CD14-positive monocyte (primary cell): ENCODE results near the gene TRAF5. TPM values are rescaled to one million over a fixed set of nuclear protein-coding genes. Genes with fewer than 3 reads are reported as not detected.

Source experiments
- DNase-seq, 3 donors: peaks; one replicate each; pipeline ENCODE4 v3.0.0-alpha.2; 2011 to 2022
- H2AFZ ChIP-seq: 2 replicates; pipeline ENCODE4 v1.6.0; 2012; ENCODE audit warnings: mild to moderate bottlenecking, low read depth, low read length, inconsistent platforms; ENCODE audit not compliant: insufficient read depth, poor library complexity, severe bottlenecking
- H3K27ac ChIP-seq, 2 donors: 1 replicate in 1 of 2; 2 replicates in 1 of 2; pipeline ENCODE4 v1.5.1; 2012 to 2013; ENCODE audit warnings: low read length in 2 of 2, control low read depth in 1 of 2, inconsistent platforms in 1 of 2, low read depth in 1 of 2, mild to moderate bottlenecking in 1 of 2
- H3K27me3 ChIP-seq, 2 donors: one replicate each; pipeline versions ENCODE4 v1.6.0 to v1.6.1; 2011 to 2013; ENCODE audit warnings: low read length in 2 of 2; ENCODE audit not compliant: control insufficient read depth in 2 of 2, insufficient read depth in 2 of 2
- H3K36me3 ChIP-seq, 2 donors: replicated peaks in 1 of 2; 1 replicate in 1 of 2; 2 replicates in 1 of 2; pipeline versions ENCODE4 v1.5.1 to v1.6.1; 2012 to 2013; ENCODE audit warnings: low read length in 2 of 2, control low read depth in 1 of 2, inconsistent platforms in 1 of 2, mild to moderate bottlenecking in 1 of 2; ENCODE audit not compliant: insufficient read depth in 2 of 2, control insufficient read depth in 1 of 2
- H3K4me1 ChIP-seq, 2 donors: 1 replicate in 1 of 2; 2 replicates in 1 of 2; pipeline versions ENCODE4 v1.5.1 to v1.6.1; 2012 to 2013; ENCODE audit warnings: low read length in 2 of 2, control low read depth in 1 of 2, inconsistent platforms in 1 of 2, mild to moderate bottlenecking in 1 of 2, moderate library complexity in 1 of 2; ENCODE audit not compliant: insufficient read depth in 2 of 2, control insufficient read depth in 1 of 2
- H3K4me2 ChIP-seq: replicated peaks from 2 replicates; pipeline ENCODE3; 2012; ENCODE audit warnings: low read length, moderate library complexity, mild to moderate bottlenecking; ENCODE audit not compliant: poor library complexity, severe bottlenecking; ENCODE audit errors: extremely low read depth
- H3K4me3 ChIP-seq, 3 experiments: fragments of 200-600 bp in 1 of 3; sonication (generic) in 1 of 3; replicated peaks in 1 of 3; 1 replicate in 2 of 3; 2 replicates in 1 of 3; pipeline ENCODE4 v1.5.1; 2011 to 2013; ENCODE audit warnings: low read length in 3 of 3, mild to moderate bottlenecking in 3 of 3, control low read depth in 2 of 3, low read depth in 2 of 3, inconsistent platforms in 1 of 3, moderate library complexity in 1 of 3
- H3K79me2 ChIP-seq: 2 replicates; pipeline ENCODE4 v1.6.0; 2012; ENCODE audit warnings: mild to moderate bottlenecking, control low read depth, inconsistent platforms, low read length, moderate library complexity; ENCODE audit not compliant: insufficient read depth
- H3K9ac ChIP-seq: 2 replicates; pipeline ENCODE4 v1.6.0; 2017; ENCODE audit warnings: low read length, mild to moderate bottlenecking; ENCODE audit not compliant: insufficient read depth, poor library complexity, severe bottlenecking
- H3K9me3 ChIP-seq, 2 donors: replicated peaks in 1 of 2; 1 replicate in 1 of 2; 2 replicates in 1 of 2; pipeline versions ENCODE4 v1.5.1 to v1.6.1; 2012 to 2013; ENCODE audit warnings: low read length in 2 of 2, control low read depth in 1 of 2; ENCODE audit not compliant: control insufficient read depth in 1 of 2, insufficient read depth in 1 of 2
- H4K20me1 ChIP-seq: 2 replicates; pipeline ENCODE4 v1.6.0; 2012; ENCODE audit warnings: mild to moderate bottlenecking, low read length, control low read depth, moderate library complexity; ENCODE audit not compliant: insufficient read depth
- H3K27ac Mint-ChIP-seq, 7 donors: one replicate each; pipeline ENCODE4 v1.8.0; 2020; ENCODE audit warnings: mild to moderate bottlenecking in 7 of 7, mixed read lengths in 7 of 7, moderate library complexity in 6 of 7, inconsistent platforms in 2 of 7
- H3K27me3 Mint-ChIP-seq, 3 donors: one replicate each; pipeline ENCODE4 v1.8.0; 2021 to 2022; ENCODE audit warnings: low read depth in 3 of 3, mild to moderate bottlenecking in 3 of 3, mixed read lengths in 3 of 3, moderate library complexity in 3 of 3, inconsistent platforms in 1 of 3
- H3K36me3 Mint-ChIP-seq, 2 donors: one replicate each; pipeline ENCODE4 v1.8.0; 2020; ENCODE audit warnings: mixed read lengths in 2 of 2, inconsistent platforms in 1 of 2, mild to moderate bottlenecking in 1 of 2
- H3K4me1 Mint-ChIP-seq: one replicate; pipeline ENCODE4 v1.8.0; 2020; ENCODE audit warnings: mild to moderate bottlenecking, mixed read lengths
- H3K4me3 Mint-ChIP-seq, 2 donors: one replicate each; pipeline ENCODE4 v1.8.0; 2020; ENCODE audit warnings: mild to moderate bottlenecking in 2 of 2, mixed read lengths in 2 of 2, moderate library complexity in 1 of 2
- H3K9me3 Mint-ChIP-seq, 7 donors: one replicate each; pipeline ENCODE4 v1.8.0; 2020 to 2022; ENCODE audit warnings: mixed read lengths in 7 of 7, mild to moderate bottlenecking in 6 of 7, moderate library complexity in 6 of 7, inconsistent platforms in 2 of 7
- CTCF ChIP-seq: fragments of 200-600 bp; IDR thresholded peaks from one replicate; pipeline ENCODE4 v1.8.0; 2022; ENCODE audit warnings: antibody characterized with exemption, mild to moderate bottlenecking
- WGBS: methylation state at CpG from one replicate; pipeline ENCODE4 v1.1.5; 2013; ENCODE audit warnings: missing lambda C conversion rate; ENCODE audit not compliant: insufficient coverage; 5-methylcytosine and 5-hydroxymethylcytosine counted together
- intact Hi-C, 2 donors: fragments of 100-400 bp; cut with micrococcal nuclease; formaldehyde crosslinking; loops; one replicate each; pipeline versions ENCODE4 v1.15.0 to v1.15.1; 2023
- polyA plus RNA-seq, 3 donors: library from polyadenylated mRNA; depleted of rRNA in 1 of 3; unstranded in 2 of 3; stranded (reverse) in 1 of 3; fragments of 300-500 nt in 2 of 3; fragments of >200 nt in 1 of 3; fragmentation: Illumina TruSeq in 2 of 3; gene quantifications; 1 replicate in 2 of 3; 2 replicates in 1 of 3; pipeline ENCODE4 v1.2.3, GENCODE V29; 2012 to 2021

The TRAF5 gene
- polyA plus RNA-seq, 3 donors = 1.0 to 3.8 (median 1.6) TPM

DNA sequence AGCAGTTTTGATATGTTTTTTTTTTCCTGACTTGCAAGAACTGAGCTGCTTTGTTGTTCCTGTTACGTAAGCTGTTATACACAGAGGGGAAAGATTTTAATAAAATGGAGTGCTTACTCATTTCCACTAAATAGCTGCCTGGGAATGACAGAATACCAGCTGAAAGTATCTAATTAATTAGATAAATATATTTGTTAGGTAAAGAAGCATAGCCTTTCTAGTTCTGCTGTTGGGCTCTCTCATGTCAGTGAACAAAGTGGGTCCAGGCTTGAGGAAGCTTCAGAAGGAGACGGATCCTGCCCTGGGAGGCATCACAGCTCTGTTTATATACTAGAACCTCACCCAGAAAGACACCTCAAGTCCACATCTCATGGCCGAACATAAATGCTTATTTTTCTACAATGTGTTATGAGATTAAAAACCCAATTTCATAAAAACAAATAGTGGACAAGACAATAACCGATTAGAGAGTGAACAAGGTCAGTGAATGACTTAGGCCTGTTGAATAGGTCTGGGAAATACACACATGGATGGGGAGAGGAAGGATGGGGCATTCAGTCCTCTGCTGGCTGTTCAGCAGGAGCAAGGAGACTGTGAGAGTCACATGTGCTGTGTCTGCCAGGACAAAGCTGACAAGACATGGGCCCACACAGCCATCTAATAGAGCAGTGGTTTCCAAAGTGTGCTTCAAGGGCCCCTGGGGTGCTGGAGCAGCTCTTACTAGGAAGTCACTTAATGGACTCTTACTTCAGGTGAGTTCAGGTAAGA lies 20.6 kb downstream of the TRAF5 start:
- intact Hi-C loops = no loop called here
- Histone ChIP-seq H3K9me3 (peaks cover 0 to 3% of the 10 kb centered on the region in 2 donors), H2AFZ (no peak overlapping the region), H3K4me2 (no peak overlapping the region), H3K4me3 (no peak overlapping the region), H3K27ac (no peak overlapping the region), H3K9ac (no peak overlapping the region), H3K27me3 (no peaks in the 10 kb centered on the region), H3K36me3 (no peaks in the 10 kb centered on the region), H3K79me2 (no peaks in the 10 kb centered on the region), H4K20me1 (no peaks in the 10 kb centered on the region), H3K4me1 (peaks cover 9 to 10% of the 10 kb centered on the region in 2 donors)
- H3K27me3 Mint-ChIP-seq = peaks cover 0 to 6% (median 2%) of the 10 kb centered on the region in 3 donors
- DNase-seq = no peak
- peaks cover 0 to 4% (median 3%) of the 10 kb centered on the region in 7 donors for H3K9me3 Mint-ChIP-seq
- no peak for TF ChIP-seq CTCF
- WGBS = 100% methylated on average over 1 of the region's 4 CpGs
- peaks cover 23% of the 10 kb centered on the region for H3K4me1 Mint-ChIP-seq
- peaks cover 0 to 2% of the 10 kb centered on the region in 2 donors for H3K36me3 Mint-ChIP-seq
- no peak overlapping the region for H3K4me3 Mint-ChIP-seq
- peak overlapping the region in 2 of 7 donors; percentile 43 to 74 for H3K27ac Mint-ChIP-seq

DNA sequence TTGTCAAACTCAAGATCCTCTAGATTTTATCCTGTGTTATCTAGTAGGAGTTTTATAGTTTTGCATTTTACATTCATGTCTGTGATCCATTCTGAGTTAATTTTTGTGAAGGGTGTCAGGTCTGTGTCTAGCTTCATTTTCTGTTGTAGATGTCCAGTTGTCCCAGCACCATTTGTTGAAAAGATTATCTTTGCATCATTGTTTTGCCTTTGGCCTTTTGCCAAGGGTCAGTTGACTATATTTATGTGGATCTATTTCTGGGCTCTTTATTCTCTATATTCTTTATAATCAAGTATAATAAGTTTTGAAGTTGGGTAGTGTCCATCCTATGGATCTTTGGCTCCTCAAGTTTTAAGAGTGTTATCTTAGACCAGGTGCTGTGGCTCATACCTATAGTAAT lies 21.9 kb downstream of the TRAF5 start:
- no peak overlapping the region for H3K27ac Mint-ChIP-seq
- H3K79me2 ChIP-seq = no peaks in the 10 kb centered on the region
- H3K27me3 Mint-ChIP-seq = peaks cover 0 to 6% (median 2%) of the 10 kb centered on the region in 3 donors
- H3K36me3 Mint-ChIP-seq = peaks cover 0 to 2% of the 10 kb centered on the region in 2 donors
- no peak overlapping the region for H3K4me3 Mint-ChIP-seq
- H3K36me3 ChIP-seq = no peaks in the 10 kb centered on the region
- H3K27me3 ChIP-seq = no peaks in the 10 kb centered on the region
- H3K4me1 Mint-ChIP-seq = peaks cover 20% of the 10 kb centered on the region
- peaks cover 0 to 8% of the 10 kb centered on the region in 2 donors for H3K9me3 ChIP-seq
- peaks cover 0 to 6% (median 4%) of the 10 kb centered on the region in 7 donors for H3K9me3 Mint-ChIP-seq
- no peaks in the 10 kb centered on the region for H4K20me1 ChIP-seq
- intact Hi-C loops = no loop called here
- TF ChIP-seq CTCF = no peak
- peaks cover 8% of the 10 kb centered on the region in 2 donors for H3K4me1 ChIP-seq
- no peak overlapping the region for H3K4me2 ChIP-seq
- H3K4me3 ChIP-seq = no peak overlapping the region
- DNase-seq = no peak
- no peak overlapping the region for H3K9ac ChIP-seq
- no peak overlapping the region for H2AFZ ChIP-seq
- H3K27ac ChIP-seq = no peak overlapping the region
